Fibroblast of peridontal ligament (primary cell): Measurements from ENCODE around the gene KIR2DL1.
"Not testable (repeated sequence)": the region's sequence is repeated elsewhere in the genome, so short reads cannot be mapped to it uniquely, and the experiment has no call there.

Source experiments
- DNase-seq: peaks from one replicate; pipeline ENCODE4 v3.0.0-alpha.2; 2010; ENCODE audit errors: extremely low read depth

The KIR2DL1 gene

DNA sequence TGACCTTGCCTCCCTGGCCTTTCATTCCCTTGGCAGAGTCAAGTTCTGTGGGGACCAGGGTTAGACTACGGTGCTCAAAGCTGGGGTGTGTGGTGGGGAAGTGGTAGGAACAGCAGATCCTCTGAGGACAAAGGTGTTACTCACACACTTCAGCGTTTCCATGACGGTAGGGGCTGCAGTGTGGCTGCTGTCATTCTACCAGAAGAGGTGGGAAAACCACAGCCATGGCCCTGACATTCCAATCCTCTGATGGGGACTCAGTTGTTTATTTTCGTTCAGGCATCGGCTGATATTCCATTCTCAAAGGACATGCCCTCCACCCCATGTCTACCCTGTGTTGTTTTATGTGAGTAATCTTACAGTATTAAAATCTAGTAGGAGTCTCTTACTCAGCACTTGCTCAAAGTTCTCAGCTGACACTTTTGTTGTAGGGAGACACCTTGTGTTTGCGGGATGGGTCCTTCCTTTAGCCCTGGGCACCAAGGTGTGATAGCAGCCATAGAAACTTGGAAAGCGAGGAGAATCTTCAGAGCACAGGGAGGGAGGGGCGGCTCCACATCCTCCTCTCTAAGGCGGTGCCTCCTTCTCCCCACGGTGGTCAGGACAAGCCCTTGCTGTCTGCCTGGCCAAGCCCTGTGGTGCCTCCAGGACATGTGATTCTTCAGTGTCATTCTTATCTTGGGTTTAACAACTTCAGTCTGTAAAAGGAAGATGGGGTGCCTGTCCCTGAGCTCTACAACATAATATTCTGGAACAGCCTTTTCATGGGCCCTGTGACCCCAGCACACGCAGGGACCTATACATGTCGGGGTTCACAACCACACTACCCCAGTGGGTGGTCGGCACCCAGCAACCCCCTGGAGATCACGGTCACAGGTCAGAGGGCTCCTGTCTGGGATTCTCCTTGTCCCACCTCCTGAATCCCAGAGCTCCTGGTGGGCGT, 1.7 kb downstream of the KIR2DL1 start:
- not testable (repeated sequence) for DNase-seq

DNA sequence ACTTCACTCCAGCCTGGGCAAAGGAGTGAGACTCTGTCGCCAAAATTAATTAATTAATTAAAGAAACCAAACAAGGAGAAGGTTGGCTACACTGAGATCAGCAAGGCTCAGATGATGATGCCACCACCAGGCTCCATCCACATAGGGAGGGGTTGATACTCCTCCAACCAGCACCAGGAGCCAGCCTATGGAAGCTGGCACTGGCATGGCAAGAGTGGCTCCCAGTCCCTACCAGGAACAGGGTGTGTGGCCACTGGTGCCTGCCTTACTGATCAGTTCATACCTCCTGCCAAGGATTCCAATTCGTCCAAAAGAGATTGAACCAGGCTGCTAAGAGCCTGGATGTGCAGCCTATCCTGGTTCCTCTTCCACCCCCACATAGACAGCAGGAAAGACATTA, 3.1 kb downstream of the KIR2DL1 start:
- not testable (repeated sequence) for DNase-seq

DNA sequence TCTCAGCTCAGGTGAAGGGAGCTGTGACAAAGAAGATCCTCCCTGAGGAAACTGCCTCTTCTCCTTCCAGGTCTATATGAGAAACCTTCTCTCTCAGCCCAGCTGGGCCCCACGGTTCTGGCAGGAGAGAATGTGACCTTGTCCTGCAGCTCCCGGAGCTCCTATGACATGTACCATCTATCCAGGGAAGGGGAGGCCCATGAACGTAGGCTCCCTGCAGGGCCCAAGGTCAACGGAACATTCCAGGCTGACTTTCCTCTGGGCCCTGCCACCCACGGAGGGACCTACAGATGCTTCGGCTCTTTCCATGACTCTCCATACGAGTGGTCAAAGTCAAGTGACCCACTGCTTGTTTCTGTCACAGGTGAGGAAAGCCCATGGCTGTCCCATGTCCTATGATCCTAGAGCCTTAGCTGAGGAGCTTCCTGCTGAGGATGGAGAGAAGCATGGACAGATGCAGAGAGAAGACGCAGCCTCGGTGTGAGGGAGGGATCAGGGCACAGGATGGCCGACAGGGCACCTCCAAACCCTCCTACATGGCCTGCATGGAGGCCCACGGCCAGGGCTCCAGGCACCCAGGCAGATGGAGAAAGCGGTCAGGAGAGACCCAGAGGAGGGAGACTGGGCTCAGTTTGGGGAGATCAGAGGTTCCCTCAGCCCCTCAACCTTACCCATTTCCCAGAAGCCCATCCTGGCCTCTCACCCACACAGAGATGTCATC, 5.7 kb downstream of the KIR2DL1 start:
- not testable (repeated sequence) for DNase-seq

DNA sequence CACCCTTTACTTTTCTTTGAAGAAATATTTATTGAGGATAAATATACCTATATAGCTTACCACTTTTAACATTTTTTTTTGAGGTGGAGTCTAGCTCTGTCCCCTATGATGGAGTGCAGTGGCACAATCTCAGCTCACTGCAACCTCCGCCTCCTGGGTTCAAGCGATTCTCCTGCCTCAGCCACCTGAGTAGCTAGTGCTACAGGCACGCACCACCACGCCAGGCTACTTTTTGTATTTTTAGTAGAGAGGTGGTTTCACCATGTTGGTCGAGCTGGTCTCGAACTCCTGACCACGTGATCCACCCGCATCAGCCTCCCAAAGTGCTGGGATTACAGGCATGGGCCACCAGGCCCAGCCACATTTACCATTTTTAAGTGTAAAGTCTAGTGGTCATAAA, 6.2 kb downstream of the KIR2DL1 start:
- DNase-seq: not testable (repeated sequence)

DNA sequence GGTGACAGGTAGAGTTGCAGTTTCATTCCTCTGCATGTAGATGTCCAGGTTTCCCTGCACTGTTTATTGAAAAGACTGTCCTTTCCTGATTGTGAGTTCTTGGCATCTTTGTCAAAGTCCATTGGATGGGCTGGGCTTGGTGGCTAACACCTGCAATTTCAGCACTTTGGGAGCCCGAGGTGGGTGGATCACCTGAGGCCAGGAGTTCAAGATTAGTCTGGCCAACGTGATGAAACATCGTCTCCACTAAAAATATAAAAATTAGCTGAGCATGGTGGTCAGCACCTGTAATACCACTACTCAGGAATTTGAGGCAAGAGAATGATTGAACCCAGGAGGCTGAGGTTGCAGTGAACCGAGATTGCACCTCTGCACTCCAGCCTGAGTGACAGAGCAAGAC, 8.3 kb downstream of the KIR2DL1 start:
- not testable (repeated sequence) for DNase-seq

DNA sequence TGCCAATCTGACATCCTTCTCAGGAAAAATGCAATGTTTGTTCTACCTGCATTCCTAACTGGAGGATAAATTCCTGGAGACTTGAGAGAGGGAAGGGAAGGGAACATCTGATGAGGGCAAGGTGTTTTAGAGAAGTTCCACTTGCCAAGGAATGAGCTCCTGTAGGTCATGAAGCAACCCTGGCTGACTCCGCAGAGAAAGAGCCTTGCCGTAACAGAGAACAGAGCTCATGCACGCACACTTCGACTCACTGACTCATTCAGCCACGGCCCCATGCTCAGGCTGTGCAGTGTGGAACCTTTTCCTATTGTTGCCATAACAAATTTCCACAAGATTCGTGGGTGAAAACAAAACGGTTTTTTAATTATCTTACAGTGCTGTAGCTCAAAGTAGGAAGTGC, 9.3 kb downstream of the KIR2DL1 start:
- DNase-seq: not testable (repeated sequence)

DNA sequence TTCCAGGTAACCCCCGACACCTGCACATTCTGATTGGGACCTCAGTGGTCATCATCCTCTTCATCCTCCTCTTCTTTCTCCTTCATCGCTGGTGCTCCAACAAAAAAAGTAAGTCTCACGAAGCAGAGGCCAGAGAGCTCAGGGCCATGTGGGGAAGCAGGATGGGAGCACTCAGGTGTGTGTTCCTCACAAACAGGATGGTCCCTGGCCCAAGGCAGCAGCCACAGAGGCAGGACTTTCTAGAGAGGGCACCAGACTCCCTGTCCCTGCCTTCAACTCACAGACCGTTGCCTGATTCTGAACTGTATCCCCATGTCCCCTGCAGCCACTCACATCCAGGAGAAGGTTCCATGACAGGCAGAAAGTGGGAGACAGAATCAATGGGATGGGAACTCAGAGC, 13.3 kb downstream of the KIR2DL1 start:
- not testable (repeated sequence) for DNase-seq

DNA sequence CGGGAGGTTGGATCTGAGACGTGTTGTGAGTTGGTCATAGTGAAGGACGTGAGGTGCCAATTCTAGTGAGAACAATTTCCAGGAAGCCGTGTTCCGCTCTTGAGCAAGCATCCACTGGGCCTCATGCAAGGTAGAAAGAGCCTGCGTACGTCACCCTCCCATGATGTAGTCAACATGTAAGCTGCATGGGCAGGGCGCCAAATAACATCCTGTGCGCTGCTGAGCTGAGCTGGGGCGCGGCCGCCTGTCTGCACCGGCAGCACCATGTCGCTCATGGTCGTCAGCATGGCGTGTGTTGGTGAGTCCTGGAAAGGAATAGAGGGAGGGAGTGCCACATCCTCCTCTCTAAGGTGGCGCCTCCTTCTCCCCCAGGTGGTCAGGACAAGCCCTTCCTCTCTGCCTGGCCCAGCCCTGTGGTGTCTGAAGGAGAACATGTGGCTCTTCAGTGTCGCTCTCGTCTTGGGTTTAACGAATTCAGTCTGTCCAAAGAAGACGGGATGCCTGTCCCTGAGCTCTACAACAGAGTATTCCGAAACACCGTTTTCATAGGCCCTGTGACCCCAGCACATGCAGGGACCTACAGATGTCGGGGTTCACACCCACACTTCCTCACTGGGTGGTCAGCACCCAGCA, 16.6 kb downstream of the KIR2DL1 start:
- not testable (repeated sequence) for DNase-seq

DNA sequence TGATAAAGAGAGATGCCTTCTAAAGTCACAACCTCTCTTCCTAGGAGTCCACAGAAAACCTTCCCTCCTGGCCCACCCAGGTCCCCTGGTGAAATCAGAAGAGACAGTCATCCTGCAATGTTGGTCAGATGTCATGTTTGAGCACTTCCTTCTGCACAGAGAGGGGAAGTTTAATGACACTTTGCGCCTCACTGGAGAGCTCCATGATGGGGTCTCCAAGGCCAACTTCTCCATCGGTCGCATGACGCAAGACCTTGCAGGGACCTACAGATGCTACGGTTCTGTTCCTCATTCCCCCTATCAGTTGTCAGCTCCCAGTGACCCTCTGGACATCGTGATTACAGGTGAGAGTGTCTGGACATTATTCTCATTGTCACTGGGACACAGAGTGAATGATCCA, 18.6 kb downstream of the KIR2DL1 start:
- not testable (repeated sequence) for DNase-seq

DNA sequence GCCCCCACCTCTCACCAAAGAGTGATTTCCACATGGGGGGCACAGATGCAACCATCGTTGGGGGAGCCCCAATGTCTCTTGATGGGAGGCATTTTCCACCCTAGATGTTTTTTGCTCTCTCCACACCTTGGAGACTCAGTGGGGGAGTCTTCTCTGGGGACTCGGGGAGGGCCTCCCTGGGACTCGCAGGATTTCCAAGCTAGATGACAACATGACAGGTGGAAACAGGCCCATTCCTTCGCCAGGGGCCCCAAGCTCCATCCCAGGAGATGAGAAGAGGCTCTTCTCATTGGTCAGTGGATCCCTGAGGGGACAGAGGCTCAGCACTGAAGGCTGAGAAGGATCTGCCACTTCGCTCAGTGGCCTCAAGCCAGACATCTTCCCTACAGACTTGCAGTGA, 21.1 kb downstream of the KIR2DL1 start:
- DNase-seq: no peak

DNA sequence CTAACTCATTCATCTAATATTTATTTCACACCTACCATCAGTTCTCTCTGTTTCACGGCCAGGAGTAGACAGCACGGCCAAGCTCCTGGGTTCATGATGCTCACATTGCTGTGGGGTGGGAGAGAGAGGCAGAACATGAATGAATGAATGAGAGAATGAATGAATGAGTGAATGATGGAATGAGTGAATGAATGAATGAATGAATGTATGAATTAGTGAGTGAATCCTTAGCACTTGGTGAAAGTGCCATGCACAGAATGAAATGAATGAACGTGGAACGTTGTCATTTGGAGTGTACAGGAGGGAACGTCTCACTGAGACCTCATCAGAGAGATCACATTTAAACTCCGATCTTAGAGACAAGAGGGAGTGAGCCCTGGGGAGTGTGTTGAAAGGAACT, 21.9 kb downstream of the KIR2DL1 start:
- no peak for DNase-seq

DNA sequence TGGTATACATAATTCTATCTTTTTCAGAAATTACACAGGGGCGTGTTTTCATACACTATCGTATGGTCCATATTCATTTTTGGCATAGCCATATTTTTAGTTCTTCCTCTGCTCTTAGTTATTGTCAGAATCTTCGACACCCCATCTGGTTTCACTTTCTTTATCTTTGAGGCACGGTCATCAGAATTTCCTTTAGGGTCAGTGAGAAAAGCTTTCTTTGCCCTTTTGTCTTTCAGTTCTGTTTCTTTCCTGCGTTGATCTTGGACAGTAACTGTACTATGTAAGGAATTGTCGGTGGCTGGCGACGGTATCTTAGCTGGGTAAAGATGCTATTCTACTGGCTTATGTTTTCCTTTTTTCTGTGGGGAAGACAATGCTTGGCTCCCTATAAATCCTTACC, 23.2 kb downstream of the KIR2DL1 start:
- DNase-seq: no peak

DNA sequence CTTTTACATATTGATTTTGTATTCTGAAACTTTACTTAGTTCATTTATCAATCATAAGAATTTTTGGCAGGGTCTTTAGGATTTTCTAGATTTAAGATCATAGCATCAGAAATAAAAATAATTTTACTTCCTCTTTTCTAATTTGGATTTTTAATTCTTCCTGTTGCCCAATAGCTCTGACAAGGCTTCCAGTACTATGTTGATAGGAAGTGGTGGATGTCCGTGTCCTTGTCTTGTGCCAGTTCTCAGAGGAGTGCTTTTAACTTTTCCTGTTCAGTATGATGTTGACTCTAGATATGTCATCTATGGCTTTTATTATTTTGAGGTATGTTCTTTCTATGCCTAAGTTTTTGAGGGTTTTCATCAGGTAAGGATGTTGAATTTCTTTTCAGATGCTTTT, 26.2 kb downstream of the KIR2DL1 start:
- no peak for DNase-seq

DNA sequence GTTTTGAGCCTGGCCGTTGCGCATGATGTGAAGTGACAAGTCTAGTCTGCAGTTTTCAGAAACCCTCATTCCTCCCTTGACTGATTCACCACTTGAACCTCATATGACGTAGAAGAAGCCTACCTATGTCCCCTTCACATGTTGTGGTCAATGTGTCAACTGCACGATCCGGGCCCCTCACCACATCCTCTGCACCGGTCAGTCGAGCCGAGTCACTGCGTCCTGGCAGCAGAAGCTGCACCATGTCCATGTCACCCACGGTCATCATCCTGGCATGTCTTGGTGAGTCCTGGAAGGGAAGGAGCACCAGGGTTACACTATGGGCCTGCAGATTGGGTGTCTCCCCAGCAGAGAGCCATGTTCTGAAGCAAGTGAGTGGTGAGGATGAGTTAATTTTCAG, 33.8 kb downstream of the KIR2DL1 start, which contains the start of gene KIR2DL4:
TSS of gene KIR2DL4 (plus strand) at position 201 of the 400 bp plus-strand sequence. CDS start at position 243, 42 bp downstream.
- DNase-seq: no peak

DNA sequence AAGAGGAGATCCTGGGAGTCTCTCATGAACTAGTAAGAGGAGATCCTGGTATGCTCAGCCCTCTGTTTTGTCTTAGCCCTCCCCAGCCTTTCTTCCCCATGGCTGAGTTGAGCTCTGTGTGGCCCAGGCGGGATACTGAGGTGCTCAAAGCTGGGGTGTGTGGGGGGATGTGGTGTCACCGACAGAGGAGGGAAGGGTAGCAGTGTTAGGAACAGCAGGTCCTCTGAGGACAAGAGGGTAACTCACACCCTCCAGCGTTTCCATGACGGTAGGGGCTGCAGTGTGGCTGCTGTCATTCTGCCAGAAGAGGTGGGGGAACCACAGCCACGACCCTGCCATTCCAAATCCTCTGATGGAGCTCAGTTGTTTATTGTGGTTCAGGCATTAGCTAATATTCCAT, 34.5 kb downstream of the KIR2DL1 start:
- no peak for DNase-seq

DNA sequence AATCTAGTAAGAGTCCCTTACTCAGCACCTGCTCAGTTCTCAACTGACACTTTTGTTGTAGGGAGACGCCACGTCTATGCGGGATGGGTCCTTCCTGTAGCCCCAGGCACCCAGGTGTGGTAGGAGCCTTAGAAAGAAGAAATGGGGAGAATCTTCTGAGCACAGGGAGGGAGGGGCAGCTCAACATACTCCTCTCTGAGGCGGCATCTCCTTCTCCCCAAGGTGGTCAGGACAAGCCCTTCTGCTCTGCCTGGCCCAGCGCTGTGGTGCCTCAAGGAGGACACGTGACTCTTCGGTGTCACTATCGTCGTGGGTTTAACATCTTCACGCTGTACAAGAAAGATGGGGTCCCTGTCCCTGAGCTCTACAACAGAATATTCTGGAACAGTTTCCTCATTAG, 35.0 kb downstream of the KIR2DL1 start:
- no peak for DNase-seq

DNA sequence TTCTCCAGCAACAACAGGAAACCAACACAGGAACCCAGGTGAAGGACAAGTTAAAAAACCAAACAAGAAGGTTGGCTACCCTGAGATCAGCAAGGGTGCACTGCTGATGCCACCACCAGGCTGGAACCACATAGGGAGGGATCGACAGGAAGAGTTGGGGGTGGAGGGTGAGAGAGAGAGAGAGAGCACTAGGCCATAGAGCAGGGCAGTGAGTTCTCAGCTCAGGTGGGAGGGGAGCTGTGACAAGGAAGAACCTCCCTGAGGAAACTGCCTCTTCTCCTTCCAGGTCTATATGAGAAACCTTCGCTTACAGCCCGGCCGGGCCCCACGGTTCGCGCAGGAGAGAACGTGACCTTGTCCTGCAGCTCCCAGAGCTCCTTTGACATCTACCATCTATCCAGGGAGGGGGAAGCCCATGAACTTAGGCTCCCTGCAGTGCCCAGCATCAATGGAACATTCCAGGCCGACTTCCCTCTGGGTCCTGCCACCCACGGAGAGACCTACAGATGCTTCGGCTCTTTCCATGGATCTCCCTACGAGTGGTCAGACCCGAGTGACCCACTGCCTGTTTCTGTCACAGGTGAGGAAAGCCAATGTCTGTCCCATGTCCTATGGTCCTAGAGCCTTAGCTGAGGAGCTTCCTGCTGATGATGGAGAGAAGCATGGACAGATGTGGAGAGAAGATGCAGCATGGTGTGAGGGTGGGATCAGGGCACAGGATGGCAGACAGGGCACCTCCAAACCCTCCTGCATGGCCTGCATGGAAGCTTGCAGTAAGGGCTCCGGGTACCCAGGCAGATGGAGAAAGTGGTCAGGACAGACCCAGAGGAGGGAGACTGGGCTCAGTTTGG, 36.3 kb downstream of the KIR2DL1 start:
- DNase-seq: no peak

DNA sequence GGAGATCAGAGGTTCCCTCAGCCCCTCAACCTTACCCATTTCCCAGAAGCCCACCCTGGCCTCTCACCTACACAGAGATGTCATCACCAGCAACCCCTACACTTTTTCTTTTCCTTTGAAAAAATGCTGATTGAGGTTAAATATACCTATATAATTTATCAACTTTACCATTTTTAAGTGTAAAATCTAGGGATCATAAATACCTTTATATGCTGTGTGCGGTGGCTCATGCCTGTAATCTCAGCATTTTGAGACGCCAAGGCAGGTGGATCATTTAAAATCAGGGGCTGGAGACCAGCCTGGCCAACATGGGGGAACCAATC, 36.9 kb downstream of the KIR2DL1 start:
- DNase-seq: no peak

DNA sequence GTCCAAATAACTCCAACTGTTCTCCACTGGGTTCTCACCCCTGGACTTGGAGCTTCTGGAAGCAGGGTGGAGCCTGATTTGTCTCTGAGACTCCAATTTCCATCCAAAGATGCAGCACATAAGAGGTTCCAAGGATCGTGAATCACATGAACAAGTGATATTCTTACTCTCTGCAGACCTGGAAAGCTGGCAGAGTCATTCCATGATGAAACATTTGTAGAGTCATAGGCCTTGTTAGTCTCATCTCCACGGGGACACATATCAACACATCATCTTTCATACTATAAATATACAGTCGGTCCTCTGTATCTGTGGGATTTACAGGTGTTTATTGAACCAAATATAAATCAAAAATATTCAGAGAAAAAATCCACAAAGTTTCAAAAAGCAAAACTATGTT, 45.0 kb downstream of the KIR2DL1 start:
- DNase-seq: not testable (repeated sequence)

DNA sequence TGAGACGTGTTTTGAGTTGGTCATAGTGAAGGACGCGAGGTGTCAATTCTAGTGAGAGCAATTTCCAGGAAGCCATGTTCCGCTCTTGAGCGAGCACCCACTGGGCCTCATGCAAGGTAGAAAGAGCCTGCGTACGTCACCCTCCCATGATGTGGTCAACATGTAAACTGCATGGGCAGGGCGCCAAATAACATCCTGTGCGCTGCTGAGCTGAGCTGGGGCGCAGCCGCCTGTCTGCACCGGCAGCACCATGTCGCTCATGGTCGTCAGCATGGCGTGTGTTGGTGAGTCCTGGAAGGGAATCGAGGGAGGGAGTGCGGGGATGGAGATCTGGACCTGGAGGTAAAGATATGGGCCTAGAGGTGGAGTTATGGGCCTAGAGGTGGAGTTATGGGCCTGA, 46.7 kb downstream of the KIR2DL1 start, which contains the start of gene KIR3DL1:
TSS of gene KIR3DL1 (plus strand) at position 218 of the 400 bp plus-strand sequence.
- not testable (repeated sequence) for DNase-seq
